ENCODE data around the gene NET1. TPM values are rescaled to one million over a fixed set of nuclear protein-coding genes. Genes with fewer than 3 reads are reported as not detected.

NET1 gene
- total and polyA plus RNA-seq, 2 experiments from 2014 or later = 62.5 to 96.4 TPM

GRCh38 chr10:5497948-5498730 is 85.8 kb downstream of the NET1 start:
- H3K4me2 ChIP-seq = no peak overlapping the region
- no peaks in the 10 kb centered on the region for H3K27me3 ChIP-seq
- TF ChIP-seq EZH2phosphoT487 (IDR thresholded peaks at IDR 0.05; ENCODE audit: low read depth, severe bottlenecking, unreplicated experiment) (no peak), EZH2 (IDR thresholded peaks at IDR 0.05; ENCODE audit: borderline replicate concordance) (no peak), CTCF (IDR thresholded peaks at IDR 0.05; ENCODE audit: poor library complexity) (no peak)
- no peaks in the 10 kb centered on the region for H3K36me3 ChIP-seq (replicated peaks; ENCODE audit: insufficient read depth, low read depth)
- no peaks in the 10 kb centered on the region for H4K20me1 ChIP-seq (ENCODE audit: insufficient read depth, poor library complexity, severe bottlenecking)
- DNase-seq (ENCODE audit: low spot score) = no peak
- H3K27ac ChIP-seq = no peak overlapping the region
- no peaks in the 10 kb centered on the region for H3K79me2 ChIP-seq
- no peak overlapping the region for H2AFZ ChIP-seq
- no peak overlapping the region for H3K4me3 ChIP-seq
- no peaks in the 10 kb centered on the region for H3K9me2 ChIP-seq (replicated peaks; ENCODE audit: insufficient read depth)
- no peaks in the 10 kb centered on the region for H3K9me3 ChIP-seq (ENCODE audit: low read depth)
- peaks cover 16% of the 10 kb centered on the region for H3K4me1 ChIP-seq (ENCODE audit: insufficient read depth)
- 93% methylated on average over 18 of the region's 19 CpGs for WGBS (ENCODE audit: low lambda C conversion rate, missing lambda C conversion rate)

- no peaks in the 10 kb centered on the region for H3K9me3 ChIP-seq (ENCODE audit: low read depth)
- no peak overlapping the region for H3K4me2 ChIP-seq
- H3K9me2 ChIP-seq (replicated peaks; ENCODE audit: insufficient read depth) = no peaks in the 10 kb centered on the region
- no peak for DNase-seq (ENCODE audit: low spot score)
- no peaks in the 10 kb centered on the region for H3K79me2 ChIP-seq
- H3K27ac ChIP-seq = no peak overlapping the region
- peaks cover 11% of the 10 kb centered on the region for H3K4me1 ChIP-seq (ENCODE audit: insufficient read depth)
- no peaks in the 10 kb centered on the region for H4K20me1 ChIP-seq (ENCODE audit: insufficient read depth, poor library complexity, severe bottlenecking)
- WGBS (ENCODE audit: low lambda C conversion rate, missing lambda C conversion rate) = 96% methylated on average over 60 of the region's 61 CpGs
- no peak for TF ChIP-seq EZH2phosphoT487 (IDR thresholded peaks at IDR 0.05; ENCODE audit: low read depth, severe bottlenecking, unreplicated experiment)
- no peak for TF ChIP-seq EZH2 (IDR thresholded peaks at IDR 0.05; ENCODE audit: borderline replicate concordance)
- no peak for TF ChIP-seq CTCF (IDR thresholded peaks at IDR 0.05; ENCODE audit: poor library complexity)
- H3K27me3 ChIP-seq = no peaks in the 10 kb centered on the region
- H2AFZ ChIP-seq = no peak overlapping the region
- H3K36me3 ChIP-seq (replicated peaks; ENCODE audit: insufficient read depth, low read depth) = no peaks in the 10 kb centered on the region
- no peak overlapping the region for H3K4me3 ChIP-seq
Observed at GRCh38 chr10:5498791-5499492, 86.6 kb downstream of the NET1 start.

DNA sequence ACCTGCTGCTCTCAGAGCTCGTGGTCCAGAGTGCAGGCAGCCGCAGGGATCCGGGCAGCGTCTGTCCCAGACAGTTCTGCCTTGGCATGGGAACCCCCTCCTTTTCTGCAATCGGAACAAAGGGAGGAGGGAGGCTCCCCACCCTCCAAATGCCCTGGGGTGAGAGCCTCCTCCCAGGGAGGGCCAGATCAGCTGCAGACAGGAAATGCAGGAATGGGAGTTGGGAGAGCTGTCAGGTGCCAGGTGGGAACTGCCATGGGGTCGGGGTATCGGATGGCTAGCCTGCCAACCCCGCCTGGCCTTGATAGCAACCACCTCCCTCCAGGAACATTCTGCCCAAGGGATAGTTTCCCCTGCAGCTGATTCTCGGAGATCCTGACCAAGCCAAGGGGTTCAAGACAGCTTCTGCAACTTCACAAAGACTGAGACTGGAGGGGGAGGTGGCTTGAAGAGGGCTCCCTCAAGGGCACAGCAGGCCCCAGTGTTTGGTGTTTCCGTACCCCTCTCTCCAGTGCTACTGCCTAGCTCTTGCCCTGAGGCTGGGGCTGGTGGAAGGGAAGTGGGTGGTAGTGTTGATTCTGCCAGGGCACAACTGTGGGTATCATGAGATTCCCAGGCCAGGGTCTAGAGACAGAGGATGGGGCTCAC is 87.3 kb downstream of the NET1 start, which contains the start of gene CALML5:
CALML5 (minus strand) TSS at position 78 of the 648 bp plus-strand sequence. CDS start 132 bp downstream, outside the sequence.
- H3K9me2 ChIP-seq (replicated peaks; ENCODE audit: insufficient read depth) = no peaks in the 10 kb centered on the region
- H3K27me3 ChIP-seq = no peaks in the 10 kb centered on the region
- H3K36me3 ChIP-seq (replicated peaks; ENCODE audit: insufficient read depth, low read depth) = no peaks in the 10 kb centered on the region
- no peaks in the 10 kb centered on the region for H4K20me1 ChIP-seq (ENCODE audit: insufficient read depth, poor library complexity, severe bottlenecking)
- no peak within 1 kb of the TSS for H3K27ac ChIP-seq
- peaks cover 11% of the 10 kb centered on the region for H3K4me1 ChIP-seq (ENCODE audit: insufficient read depth)
- no peak within 1 kb of the TSS for H2AFZ ChIP-seq
- no peaks in the 10 kb centered on the region for H3K79me2 ChIP-seq
- WGBS (ENCODE audit: low lambda C conversion rate, missing lambda C conversion rate) = 90% methylated on average over 10 of the region's 10 CpGs
- no peaks in the 10 kb centered on the region for H3K9me3 ChIP-seq (ENCODE audit: low read depth)
- no peak within 1 kb of the TSS for H3K4me2 ChIP-seq
- no peak for TF ChIP-seq EZH2phosphoT487 (IDR thresholded peaks at IDR 0.05; ENCODE audit: low read depth, severe bottlenecking, unreplicated experiment)
- TF ChIP-seq EZH2 (IDR thresholded peaks at IDR 0.05; ENCODE audit: borderline replicate concordance) = no peak
- TF ChIP-seq CTCF (IDR thresholded peaks at IDR 0.05; ENCODE audit: poor library complexity) = no peak
- no peak within 1 kb of the TSS for H3K4me3 ChIP-seq
- no peak for DNase-seq (ENCODE audit: low spot score)
